HEK293 (cell line): Measurements from ENCODE around the gene NFIL3.

ENCODE experiments used
- CTCF ChIA-PET: fragments of 350-600 bp; formaldehyde crosslinking; extraction: SDS; loops from one replicate; lab custom pipeline; 2021; ENCODE audit warnings: antibody characterized with exemption; lab: Yijun Ruan, JAX
- POLR2A ChIA-PET: fragments of 300-600 bp; formaldehyde crosslinking; extraction: SDS; loops from one replicate; lab custom pipeline; 2020; ENCODE audit warnings: antibody characterized with exemption, inconsistent platforms; lab: Yijun Ruan, JAX
- H3K27ac ChIP-seq: fragments of 200-500 bp; sonication (Bioruptor generic); 2 replicates; pipeline ENCODE4 v1.5.1; 2014; ENCODE audit warnings: low read depth, low read length, control low read depth, inconsistent platforms; ENCODE audit errors: extremely low read depth
- H3K36me3 ChIP-seq, 2 experiments: fragments of 200-500 bp in 1 of 2; sonication (Bioruptor generic) in 1 of 2; 1 replicate in 1 of 2; 2 replicates in 1 of 2; pipeline ENCODE4 v1.5.1; 2014 to 2017; ENCODE audit warnings: inconsistent platforms in 2 of 2, low read length in 2 of 2; ENCODE audit not compliant: control insufficient read depth in 2 of 2, insufficient read depth in 1 of 2
- H3K4me1 ChIP-seq: fragments of 200-500 bp; sonication (Bioruptor generic); 2 replicates; pipeline ENCODE4 v1.5.1; 2014; ENCODE audit warnings: mild to moderate bottlenecking, low read length, inconsistent platforms; ENCODE audit not compliant: control insufficient read depth, insufficient read depth
- H3K4me3 ChIP-seq: 2 replicates; pipeline ENCODE4 v1.5.1; 2011; ENCODE audit warnings: low read depth, mild to moderate bottlenecking, control low read depth, low read length, moderate library complexity
- H3K9me3 ChIP-seq: fragments of 200-500 bp; sonication (Bioruptor generic); 2 replicates; pipeline ENCODE4 v1.5.1; 2014; ENCODE audit warnings: low read depth, low read length, inconsistent platforms; ENCODE audit not compliant: control insufficient read depth, insufficient read depth
- BCL6B ChIP-seq: fragments of 450-650 bp; formaldehyde crosslinking; IDR thresholded peaks from 2 replicates; pipeline ENCODE4 v1.5.1; 2017; ENCODE audit warnings: missing biosample characterization, missing genetic modification characterization
- FEZF1 ChIP-seq: fragments of 450-650 bp; formaldehyde crosslinking; IDR thresholded peaks from 2 replicates; pipeline ENCODE4 v1.5.1; 2016; ENCODE audit warnings: missing biosample characterization, missing genetic modification characterization
- GLIS2 ChIP-seq: fragments of 450-650 bp; formaldehyde crosslinking; IDR thresholded peaks from 2 replicates; pipeline ENCODE4 v1.5.1; 2016; ENCODE audit warnings: missing biosample characterization, missing genetic modification characterization
- REST ChIP-seq: fragments of 450-650 bp; formaldehyde crosslinking; IDR thresholded peaks from 2 replicates; pipeline ENCODE4 v1.5.1; 2016; ENCODE audit warnings: missing biosample characterization, missing genetic modification characterization
- SETDB1 ChIP-seq: IDR thresholded peaks from one replicate; pipeline ENCODE4 v1.6.1; 2017; ENCODE audit warnings: mild to moderate bottlenecking, low read length, moderate library complexity, mixed read lengths; ENCODE audit not compliant: insufficient read length
- TRIM28 ChIP-seq: IDR thresholded peaks from 2 replicates; pipeline ENCODE4 v1.6.1; 2011; ENCODE audit warnings: low read length, control low read depth, borderline replicate concordance
- ZBTB44 ChIP-seq: fragments of 450-650 bp; IDR thresholded peaks from 2 replicates; pipeline ENCODE4 v1.5.1; 2018; ENCODE audit warnings: missing biosample characterization, mild to moderate bottlenecking, missing genetic modification characterization
- ZBTB8A ChIP-seq: fragments of 450-650 bp; formaldehyde crosslinking; IDR thresholded peaks from 2 replicates; pipeline ENCODE4 v1.5.1; 2016; ENCODE audit warnings: missing biosample characterization, missing genetic modification characterization
- ZFP3 ChIP-seq: fragments of 450-650 bp; formaldehyde crosslinking; IDR thresholded peaks from 2 replicates; pipeline ENCODE4 v1.5.1; 2016; ENCODE audit warnings: low read depth, missing biosample characterization, missing genetic modification characterization
- ZFP41 ChIP-seq: fragments of 450-650 bp; formaldehyde crosslinking; IDR thresholded peaks from 2 replicates; pipeline ENCODE4 v1.5.1; 2016; ENCODE audit warnings: missing biosample characterization, missing genetic modification characterization, borderline replicate concordance
- ZNF169 ChIP-seq: fragments of 450-650 bp; formaldehyde crosslinking; IDR thresholded peaks from 2 replicates; pipeline ENCODE4 v1.5.1; 2016; ENCODE audit warnings: missing biosample characterization, missing genetic modification characterization
- ZNF184 ChIP-seq: fragments of 450-650 bp; IDR thresholded peaks from 2 replicates; pipeline ENCODE4 v1.5.1; 2018; ENCODE audit warnings: missing biosample characterization, mild to moderate bottlenecking, missing genetic modification characterization
- ZNF214 ChIP-seq: fragments of 450-650 bp; formaldehyde crosslinking; IDR thresholded peaks from 2 replicates; pipeline ENCODE4 v1.5.1; 2017; ENCODE audit warnings: missing biosample characterization, mild to moderate bottlenecking, missing genetic modification characterization, borderline replicate concordance
- ZNF23 ChIP-seq: fragments of 450-650 bp; formaldehyde crosslinking; IDR thresholded peaks from 2 replicates; pipeline ENCODE4 v1.5.1; 2016; ENCODE audit warnings: missing biosample characterization, missing genetic modification characterization, borderline replicate concordance
- ZNF324 ChIP-seq: fragments of 450-650 bp; formaldehyde crosslinking; IDR thresholded peaks from 2 replicates; pipeline ENCODE4 v1.5.1; 2016; ENCODE audit warnings: missing biosample characterization, missing genetic modification characterization
- ZNF394 ChIP-seq: fragments of 450-650 bp; formaldehyde crosslinking; IDR thresholded peaks from 2 replicates; pipeline ENCODE4 v1.5.1; 2016; ENCODE audit warnings: missing biosample characterization, missing genetic modification characterization, mild to moderate bottlenecking, moderate library complexity, borderline replicate concordance
- ZNF501 ChIP-seq: fragments of 450-650 bp; formaldehyde crosslinking; IDR thresholded peaks from 2 replicates; pipeline ENCODE4 v1.5.1; 2016; ENCODE audit warnings: missing biosample characterization, missing genetic modification characterization
- ZNF510 ChIP-seq: fragments of 450-650 bp; formaldehyde crosslinking; IDR thresholded peaks from 2 replicates; pipeline ENCODE4 v1.5.1; 2018; ENCODE audit warnings: mild to moderate bottlenecking, missing genetic modification characterization, missing biosample characterization; ENCODE audit not compliant: insufficient replicate concordance
- ZNF514 ChIP-seq: fragments of 450-650 bp; formaldehyde crosslinking; IDR thresholded peaks from 2 replicates; pipeline ENCODE4 v1.5.1; 2016; ENCODE audit warnings: missing biosample characterization, missing genetic modification characterization
- ZNF544 ChIP-seq: fragments of 450-650 bp; formaldehyde crosslinking; IDR thresholded peaks from 2 replicates; pipeline ENCODE4 v1.5.0; 2017; ENCODE audit warnings: missing biosample characterization, missing genetic modification characterization
- ZNF561 ChIP-seq: fragments of 450-650 bp; IDR thresholded peaks from 2 replicates; pipeline ENCODE4 v1.5.1; 2018; ENCODE audit warnings: missing biosample characterization, missing genetic modification characterization, borderline replicate concordance
- ZNF610 ChIP-seq: fragments of 450-650 bp; formaldehyde crosslinking; IDR thresholded peaks from 2 replicates; pipeline ENCODE4 v1.5.1; 2016; ENCODE audit warnings: missing biosample characterization, missing genetic modification characterization, borderline replicate concordance
- ZNF76 ChIP-seq: fragments of 450-650 bp; formaldehyde crosslinking; IDR thresholded peaks from 2 replicates; pipeline ENCODE4; 2016; ENCODE audit warnings: low read depth, missing biosample characterization, missing genetic modification characterization, borderline replicate concordance

Gene NFIL3

GRCh38 chr9:91445135-91445534 lies 21.5 kb upstream of the NFIL3 start:
- H3K4me3 ChIP-seq = no peak overlapping the region
- H3K27ac ChIP-seq = no peak overlapping the region
- H3K36me3 ChIP-seq = no peaks in the 10 kb centered on the region
- no peak for TF ChIP-seq ZFP3 (tag by site-specific recombination)
- no peak for TF ChIP-seq ZNF76 (tag by site-specific recombination)
- TF ChIP-seq ZNF561 (tag by site-specific recombination) = no peak
- TF ChIP-seq ZNF610 (tag by site-specific recombination) = no peak
- no peak for TF ChIP-seq ZNF544
- TF ChIP-seq ZBTB8A (tag by site-specific recombination) = no peak
- no peak for TF ChIP-seq REST
- TF ChIP-seq ZNF514 = no peak
- TF ChIP-seq, all 188 proteins: peak for 0
- H3K4me1 ChIP-seq = no peaks in the 10 kb centered on the region
- ChIA-PET CTCF (interaction anchor here (0.6 to 1.5 kb wide), 2 partner anchors 530 to 1217 kb away, joined by 3 to 6 read pairs; no protein-coding TSS in a partner anchor), POLR2A (no interaction called here)
- no peaks in the 10 kb centered on the region for H3K9me3 ChIP-seq

GRCh38 chr9:91443994-91444392 lies 20.4 kb upstream of the NFIL3 start:
- no peak overlapping the region for H3K4me3 ChIP-seq
- H3K27ac ChIP-seq = no peak overlapping the region
- H3K9me3 ChIP-seq = no peaks in the 10 kb centered on the region
- POLR2A ChIA-PET = no interaction called here
- no peaks in the 10 kb centered on the region for H3K36me3 ChIP-seq
- CTCF ChIA-PET = interaction anchor here (0.6 to 0.8 kb wide), 2 partner anchors 27 to 89 kb away, joined by 3 read pairs; no protein-coding TSS in a partner anchor
- TF ChIP-seq ZNF394 (no peak), SETDB1 (peak; percentile 92), ZNF510 (tag by site-specific recombination) (no peak)
- H3K4me1 ChIP-seq = no peaks in the 10 kb centered on the region

- Histone ChIP-seq H3K36me3 (no peaks in the 10 kb centered on the region), H3K27ac (no peak overlapping the region), H3K9me3 (no peaks in the 10 kb centered on the region), H3K4me3 (no peak overlapping the region), H3K4me1 (no peaks in the 10 kb centered on the region)
- POLR2A ChIA-PET = no interaction called here
- CTCF ChIA-PET = interaction anchor here (0.6 to 1.5 kb wide), 3 partner anchors 14 to 88 kb away, joined by 3 read pairs; no protein-coding TSS in a partner anchor
- TF ChIP-seq FEZF1 (tag by site-specific recombination) (no peak), ZNF324 (no peak), ZNF510 (tag by site-specific recombination) (no peak), ZNF169 (tag by site-specific recombination) (no peak), ZBTB44 (no peak), ZNF214 (tag by site-specific recombination) (no peak), GLIS2 (tag by site-specific recombination) (no peak), ZBTB8A (tag by site-specific recombination) (no peak), ZNF184 (tag by site-specific recombination) (no peak), BCL6B (no peak), ZFP41 (tag by site-specific recombination) (no peak), ZNF501 (tag by site-specific recombination) (no peak), TRIM28 (no peak), ZNF76 (tag by site-specific recombination) (no peak), ZNF23 (tag by site-specific recombination) (no peak)
Observed at GRCh38 chr9:91443321-91443993, 19.8 kb upstream of the NFIL3 start.
